Activated CD4-positive, alpha-beta T cell treated with anti-CD3 and anti-CD28 coated beads for 4 hours (primary cell): Measurements from ENCODE around the gene PDGFA.
A peak's percentile ranks its signal among the peaks of the same experiment; 100 is the strongest.

ENCODE experiments used
- DNase-seq, 2 donors: peaks; one replicate each; pipeline ENCODE4 v3.0.0-alpha.2; 2020

PDGFA gene

GRCh38 chr7:534075-534474 is 14.4 kb upstream of the PDGFA start:
- DNase-seq: no peak

- no peak for DNase-seq
Measured at GRCh38 chr7:533266-533665, 13.6 kb upstream of the PDGFA start.

GRCh38 chr7:532379-533143 is 12.9 kb upstream of the PDGFA start:
- DNase-seq: no peak

GRCh38 chr7:531777-532176 is 12.1 kb upstream of the PDGFA start:
- DNase-seq: peak in 1 of 2 donors; percentile 34

GRCh38 chr7:528451-528850 is 8.8 kb upstream of the PDGFA start:
- DNase-seq: no peak

GRCh38 chr7:527723-528122 is 8.1 kb upstream of the PDGFA start:
- no peak for DNase-seq

GRCh38 chr7:526460-527034 is 6.9 kb upstream of the PDGFA start:
- DNase-seq: no peak

- DNase-seq: no peak
Measured at GRCh38 chr7:525740-526139, 6.1 kb upstream of the PDGFA start.

GRCh38 chr7:524800-525199 is 5.2 kb upstream of the PDGFA start:
- DNase-seq: no peak

GRCh38 chr7:523347-524336 is 4.0 kb upstream of the PDGFA start:
- DNase-seq: no peak

GRCh38 chr7:522951-523314 is 3.3 kb upstream of the PDGFA start:
- DNase-seq: no peak

GRCh38 chr7:522071-522950 is 2.7 kb upstream of the PDGFA start:
- DNase-seq: peak; percentile 30 to 54

- no peak for DNase-seq
Measured at GRCh38 chr7:521221-522070, 1.8 kb upstream of the PDGFA start.

GRCh38 chr7:520503-521161 is 986 bp upstream of the PDGFA start:
- DNase-seq: no peak

GRCh38 chr7:518630-519483 is 789 bp downstream of the PDGFA start:
- DNase-seq: peak in 1 of 2 donors; percentile 41

GRCh38 chr7:517774-518629 is 1.6 kb downstream of the PDGFA start:
- no peak for DNase-seq

- DNase-seq: no peak
Measured at GRCh38 chr7:516606-517456, 2.8 kb downstream of the PDGFA start.

GRCh38 chr7:516216-516605 is 3.4 kb downstream of the PDGFA start:
- DNase-seq: no peak
